Measurements from ENCODE around the gene PDGFRB.

The PDGFRB gene

GRCh38 chr5:150155258-150156026 is at the start of gene PDGFRB:
Gene PDGFRB, minus strand, starts transcription at chr5:150155845. Its CDS starts 18,798 bp downstream, at chr5:150137047.
- DNase-seq = peak; percentile 92

DNA sequence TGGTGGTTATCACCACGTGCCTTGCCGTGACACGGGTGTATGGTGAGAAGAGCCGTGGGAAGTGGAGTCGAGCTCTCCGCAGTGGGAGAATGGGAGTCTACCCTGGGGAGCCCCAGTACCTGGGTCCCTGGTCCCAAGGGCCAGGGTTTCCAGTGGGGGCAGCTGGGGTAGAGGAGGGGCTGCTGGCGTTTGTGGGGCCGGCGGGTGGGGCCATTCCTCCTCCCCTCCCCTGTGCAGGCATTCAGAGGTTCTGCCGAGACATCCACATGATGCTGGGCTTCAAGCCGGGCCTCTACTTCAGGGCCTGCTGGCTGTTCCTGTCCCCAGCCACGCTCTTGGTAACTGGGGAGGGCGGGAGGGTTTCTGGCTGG is 48.9 kb upstream of the PDGFRB start:
- DNase-seq = no peak

DNA sequence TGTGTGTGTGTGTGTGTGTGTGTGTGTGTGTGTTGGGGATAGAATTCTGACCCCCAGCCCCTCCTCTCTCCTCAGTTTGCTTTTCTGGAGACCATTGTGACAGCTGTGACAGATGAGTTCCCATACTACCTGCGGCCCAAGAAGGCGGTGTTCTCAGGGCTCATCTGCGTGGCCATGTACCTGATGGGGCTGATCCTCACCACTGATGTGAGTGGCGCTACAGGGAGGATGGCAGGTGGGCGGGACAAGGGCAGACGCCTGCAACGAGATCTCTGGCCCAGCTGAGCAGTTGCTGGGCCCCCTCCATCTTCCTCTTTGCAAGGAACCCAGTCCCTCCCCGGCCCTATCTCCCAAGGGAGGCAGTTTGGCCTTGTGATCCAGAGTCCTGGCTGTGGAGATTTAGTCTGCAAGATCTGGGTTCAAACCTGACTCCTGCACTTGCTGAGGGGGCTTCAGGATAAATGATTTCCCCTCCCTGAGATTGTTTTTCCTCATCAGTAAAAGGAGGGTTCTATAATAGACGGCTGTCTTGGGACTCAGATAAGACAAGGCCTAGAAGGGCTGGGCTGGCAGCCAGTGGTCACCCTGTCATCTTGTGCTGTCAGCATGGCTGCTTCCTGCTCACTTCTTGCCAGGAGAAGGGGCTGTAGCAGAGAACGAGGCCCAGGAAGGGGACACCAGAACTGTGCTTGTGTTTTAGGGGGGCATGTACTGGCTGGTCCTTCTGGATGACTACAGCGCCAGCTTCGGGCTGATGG is 48.4 kb upstream of the PDGFRB start:
- no peak for DNase-seq

- no peak for DNase-seq
These were observed 46.9 kb upstream of the PDGFRB start for GRCh38 chr5:150202501-150202900.

GRCh38 chr5:150197476-150197875 is 41.8 kb upstream of the PDGFRB start:
- no peak for DNase-seq

GRCh38 chr5:150196986-150197385 is 41.3 kb upstream of the PDGFRB start:
- no peak for DNase-seq

DNA sequence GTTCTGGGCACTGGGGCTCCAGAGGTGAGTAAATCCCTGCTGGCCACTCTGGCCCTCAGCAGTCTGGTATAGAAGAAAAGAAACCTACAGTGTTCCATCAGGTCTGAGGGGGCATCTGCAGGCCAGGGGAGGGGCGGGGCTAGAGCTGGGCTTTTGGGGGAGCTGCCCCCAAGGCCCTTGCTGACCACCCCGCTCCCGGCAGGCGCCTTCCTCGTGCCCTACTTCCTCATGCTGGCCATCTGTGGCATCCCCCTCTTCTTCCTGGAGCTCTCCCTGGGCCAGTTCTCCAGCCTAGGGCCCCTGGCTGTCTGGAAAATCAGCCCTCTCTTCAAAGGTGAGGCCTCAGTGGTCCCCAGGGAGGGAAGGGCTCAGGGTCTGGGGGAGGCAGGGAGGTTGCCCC is 40.9 kb upstream of the PDGFRB start:
- no peak for DNase-seq

GRCh38 chr5:150195736-150196485 is 40.3 kb upstream of the PDGFRB start:
- no peak for DNase-seq

DNA sequence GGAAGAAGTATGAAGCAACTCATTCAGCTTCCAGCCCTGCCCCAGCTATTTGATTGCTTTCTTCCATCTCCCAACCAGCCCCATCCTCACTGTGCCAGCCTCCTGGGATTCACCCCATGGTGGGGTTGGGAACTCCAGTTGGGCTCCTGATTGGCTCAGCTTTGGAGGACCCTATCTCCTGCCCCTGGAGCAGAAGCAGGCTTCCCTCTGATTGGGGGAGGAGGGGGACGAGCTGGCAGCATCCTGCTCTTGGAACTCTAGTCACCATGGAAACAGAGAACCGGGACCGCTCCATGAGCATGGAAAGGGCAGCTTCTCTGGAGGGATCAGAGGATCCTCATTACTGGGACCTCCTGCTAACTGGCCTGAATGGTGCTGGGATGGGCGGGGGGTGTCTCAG is 36.8 kb upstream of the PDGFRB start:
- DNase-seq = no peak

DNA sequence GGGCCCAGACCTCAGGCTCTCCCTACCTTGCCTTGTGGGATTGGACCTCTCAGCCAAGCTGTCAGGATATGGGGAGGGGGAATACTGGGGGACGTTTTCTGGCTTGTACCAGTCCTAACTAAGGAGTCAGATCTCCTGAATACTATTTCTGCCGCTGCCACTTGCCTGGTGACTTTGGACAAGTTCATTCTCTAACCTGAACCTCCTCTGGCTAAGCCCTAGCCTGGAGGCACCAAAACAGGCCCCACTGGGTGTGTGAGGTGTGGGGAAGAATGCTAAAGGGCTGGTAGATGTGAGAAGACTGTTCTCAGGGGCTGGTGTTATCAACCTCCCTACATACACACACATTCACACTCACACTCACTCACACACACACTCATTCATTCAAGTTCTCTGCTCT is 35.3 kb upstream of the PDGFRB start:
- no peak for DNase-seq

- no peak for DNase-seq
These were observed 34.9 kb upstream of the PDGFRB start for GRCh38 chr5:150190503-150190979.

- DNase-seq = no peak
These were observed 34.3 kb upstream of the PDGFRB start, which contains the start of gene SLC6A7 for GRCh38 chr5:150189728-150190502. Gene SLC6A7, plus strand, starts transcription at chr5:150190062. Its CDS starts 266 bp downstream, at chr5:150190328.

DNA sequence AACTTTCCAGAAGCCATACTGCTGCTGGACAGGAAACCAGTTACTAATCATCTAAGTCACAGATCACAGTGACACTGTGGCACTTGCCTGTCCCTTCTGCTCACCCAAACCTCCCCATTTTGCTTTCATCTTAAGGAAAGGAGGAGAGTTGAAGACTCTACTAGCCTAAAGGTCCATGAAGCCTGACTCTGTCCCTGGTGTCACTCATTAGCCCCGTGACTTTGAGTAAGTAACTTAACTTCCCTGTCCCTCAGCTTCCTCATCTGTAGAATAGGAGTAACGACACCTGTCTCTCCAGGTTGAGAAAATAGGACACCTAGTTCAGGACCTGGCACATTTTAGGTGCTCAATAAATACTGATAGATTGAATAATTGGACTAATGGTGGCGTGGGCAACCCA is 33.7 kb upstream of the PDGFRB start:
- no peak for DNase-seq

DNA sequence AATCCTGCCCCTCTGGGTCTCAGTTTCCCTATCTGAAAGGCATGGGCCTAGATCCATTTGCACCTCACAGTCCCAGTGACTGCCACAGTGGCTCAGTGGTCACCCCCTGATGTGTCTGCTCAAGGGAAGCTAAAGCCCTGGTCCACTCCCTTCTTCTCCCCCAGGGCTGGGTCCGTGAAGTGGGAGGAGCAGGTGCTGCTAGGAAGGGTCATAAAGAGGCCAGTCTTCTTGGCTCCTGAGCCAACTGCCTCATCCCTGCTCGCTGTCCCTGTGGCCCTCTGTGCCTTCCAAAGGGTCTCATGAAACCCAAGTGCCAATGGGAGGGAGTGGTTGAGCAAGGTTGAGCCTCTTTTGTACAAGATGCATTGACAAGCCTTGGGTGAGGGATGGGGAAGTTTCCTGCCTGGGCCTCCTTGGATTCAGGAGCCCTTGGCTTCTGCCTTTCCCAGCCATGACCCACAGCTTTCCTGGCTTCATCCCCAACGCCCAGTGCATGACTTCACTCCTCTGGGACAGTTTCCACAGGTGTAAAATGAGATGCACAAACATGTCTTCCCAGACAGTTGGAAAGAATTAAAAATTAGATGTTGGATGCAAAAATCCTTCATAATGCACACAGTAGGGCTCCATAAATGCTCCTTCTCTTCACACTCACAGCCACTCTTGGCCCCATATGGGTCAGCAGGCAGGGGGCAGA is 32.6 kb upstream of the PDGFRB start:
- no peak for DNase-seq

GRCh38 chr5:150186897-150187296 is 31.3 kb upstream of the PDGFRB start:
- DNase-seq = no peak

GRCh38 chr5:150186137-150186536 is 30.5 kb upstream of the PDGFRB start:
- DNase-seq = no peak

DNA sequence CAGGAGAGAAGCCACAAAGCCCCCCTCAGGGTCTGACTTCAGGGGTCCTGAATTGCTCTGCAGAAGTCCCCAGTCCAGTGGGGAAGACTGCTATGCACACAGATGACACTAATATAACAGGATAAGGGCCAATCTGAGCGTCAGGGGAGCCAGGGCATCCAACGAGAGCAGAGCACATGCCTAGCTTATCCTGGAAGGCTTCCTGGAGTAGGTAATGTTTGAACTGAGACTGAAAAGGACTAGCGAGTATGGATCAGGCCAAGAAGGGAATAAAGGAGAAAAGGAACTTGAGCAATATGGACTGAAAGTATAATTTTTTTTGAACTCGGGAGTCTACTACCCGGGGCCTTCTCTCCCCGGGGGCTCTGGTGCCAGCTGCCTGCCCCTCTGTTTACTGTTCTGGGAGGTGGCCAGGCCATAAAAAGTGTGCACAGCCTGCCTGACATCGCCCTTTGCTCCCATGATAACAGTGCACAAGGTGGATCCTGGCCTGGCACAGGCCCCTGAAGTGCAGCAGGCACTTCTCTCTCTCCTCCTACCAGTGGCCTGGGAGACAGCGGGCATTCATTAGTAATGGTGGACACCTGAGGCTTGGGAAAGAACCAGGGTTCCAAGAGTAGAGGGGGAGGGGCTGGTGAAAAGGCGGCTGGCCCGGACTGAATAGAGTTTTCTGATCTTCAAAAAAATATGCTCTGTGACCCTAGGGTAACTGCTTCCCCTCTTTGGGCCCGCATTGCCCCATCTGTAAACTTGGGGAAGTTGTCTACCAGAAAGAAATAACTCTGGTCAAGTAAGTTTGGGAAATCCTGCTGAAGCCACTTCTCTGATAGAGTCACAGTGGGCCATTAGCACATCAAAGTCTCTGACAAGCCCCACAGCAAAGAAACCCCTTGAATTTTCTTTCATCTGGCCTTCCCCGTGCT is 29.6 kb upstream of the PDGFRB start:
- no peak for DNase-seq

- DNase-seq = no peak
These were observed 28.4 kb upstream of the PDGFRB start for GRCh38 chr5:150184006-150184405.

DNA sequence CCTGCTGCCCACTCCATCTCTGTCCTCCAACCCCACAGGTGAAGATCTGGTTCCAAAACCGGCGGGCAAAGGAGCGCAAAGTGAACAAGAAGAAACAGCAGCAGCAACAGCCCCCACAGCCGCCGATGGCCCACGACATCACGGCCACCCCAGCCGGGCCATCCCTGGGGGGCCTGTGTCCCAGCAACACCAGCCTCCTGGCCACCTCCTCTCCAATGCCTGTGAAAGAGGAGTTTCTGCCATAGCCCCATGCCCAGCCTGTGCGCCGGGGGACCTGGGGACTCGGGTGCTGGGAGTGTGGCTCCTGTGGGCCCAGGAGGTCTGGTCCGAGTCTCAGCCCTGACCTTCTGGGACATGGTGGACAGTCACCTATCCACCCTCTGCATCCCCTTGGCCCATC is 27.8 kb upstream of the PDGFRB start:
- no peak for DNase-seq

DNA sequence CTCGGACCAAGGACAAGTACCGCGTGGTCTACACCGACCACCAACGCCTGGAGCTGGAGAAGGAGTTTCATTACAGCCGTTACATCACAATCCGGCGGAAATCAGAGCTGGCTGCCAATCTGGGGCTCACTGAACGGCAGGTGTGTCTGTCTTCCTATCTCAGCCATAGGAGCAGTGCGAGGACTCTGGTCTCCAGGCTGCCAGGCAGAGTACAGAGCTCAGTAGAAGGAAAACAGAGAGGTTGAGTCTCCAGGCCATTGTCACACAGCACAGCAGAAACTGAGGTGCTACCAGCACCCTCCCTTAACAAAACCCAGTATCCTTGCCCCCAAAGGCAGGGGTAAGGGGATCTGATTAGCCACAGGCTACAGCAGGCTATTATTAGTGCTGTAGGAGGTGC is 27.1 kb upstream of the PDGFRB start:
- no peak for DNase-seq
